Smooth muscle cell (in vitro differentiated cells): ENCODE results near the gene DTX3L. TPM values are rescaled to one million over a fixed set of nuclear protein-coding genes. Genes with fewer than 3 reads are reported as not detected.

Experiments
- DNase-seq: peaks from one replicate; lab custom pipeline; 2025; ENCODE audit not compliant: unreplicated experiment; lab: John Stamatoyannopoulos, UW
- H2AFZ ChIP-seq: fragments of 200-600 bp; sonication (generic); 2 replicates; pipeline ENCODE4 v1.6.0; 2016; ENCODE audit warnings: antibody characterized with exemption, low read depth, mild to moderate bottlenecking
- H3F3A ChIP-seq: fragments of 200-600 bp; sonication (generic); 2 replicates; pipeline ENCODE4 v1.6.0; 2017; ENCODE audit warnings: antibody characterized with exemption, low read depth
- H3K27ac ChIP-seq: fragments of 200-600 bp; sonication (generic); 2 replicates; pipeline ENCODE4 v1.5.1; 2016; ENCODE audit warnings: low read depth, mild to moderate bottlenecking
- H3K27me3 ChIP-seq: fragments of 200-600 bp; sonication (generic); 2 replicates; pipeline ENCODE4 v1.6.1; 2016; ENCODE audit warnings: low read depth, mild to moderate bottlenecking
- H3K36me3 ChIP-seq: fragments of 200-600 bp; sonication (generic); 2 replicates; pipeline ENCODE4 v1.5.1; 2016; ENCODE audit warnings: low read depth
- H3K4me1 ChIP-seq: fragments of 200-600 bp; sonication (generic); 2 replicates; pipeline ENCODE4 v1.5.1; 2016; ENCODE audit warnings: low read depth
- H3K4me2 ChIP-seq: fragments of 200-600 bp; sonication (generic); 2 replicates; pipeline ENCODE4 v1.6.0; 2016; ENCODE audit warnings: mild to moderate bottlenecking
- H3K4me3 ChIP-seq: fragments of 200-600 bp; sonication (generic); 2 replicates; pipeline ENCODE4 v1.5.1; 2016; ENCODE audit warnings: mild to moderate bottlenecking
- H3K79me2 ChIP-seq: fragments of 200-600 bp; sonication (generic); 2 replicates; pipeline ENCODE4 v1.6.0; 2016; ENCODE audit warnings: low read depth, mild to moderate bottlenecking
- H3K9ac ChIP-seq: fragments of 200-600 bp; sonication (generic); 2 replicates; pipeline ENCODE4 v1.6.0; 2016; ENCODE audit warnings: low read depth
- H3K9me3 ChIP-seq: fragments of 200-600 bp; sonication (generic); replicated peaks from 2 replicates; pipeline ENCODE4 v1.5.1; 2016; ENCODE audit warnings: low read depth
- H4K20me1 ChIP-seq: fragments of 200-600 bp; sonication (generic); 2 replicates; pipeline ENCODE4 v1.6.0; 2016; ENCODE audit warnings: low read depth
- CTCF ChIP-seq: fragments of 200-600 bp; sonication (generic); IDR thresholded peaks from 2 replicates; pipeline ENCODE4 v1.5.1; 2017; ENCODE audit warnings: borderline replicate concordance, mild to moderate bottlenecking, antibody characterized with exemption; ENCODE audit not compliant: insufficient read depth, poor library complexity, severe bottlenecking
- WGBS: methylation state at CpG from one replicate; pipeline ENCODE4 v1.1.7; 2016; ENCODE audit warnings: low lambda C conversion rate; 5-methylcytosine and 5-hydroxymethylcytosine counted together
- polyA plus RNA-seq: library from polyadenylated mRNA; unstranded; fragments of >200 nt; fragmentation: Nextera tagmentation; extraction: Ambion mirVana; gene quantifications from 2 replicates; pipeline ENCODE4 v1.2.1, GENCODE V29; 2016
- total RNA-seq: library from RNA; depleted of rRNA; stranded (reverse); fragments of >200 nt; gene quantifications from 2 replicates; pipeline ENCODE4 v1.2.3, GENCODE V29; 2014

The DTX3L gene
- total and polyA plus RNA-seq, 2 experiments from 2014 or later = 2.2 to 6.4 TPM

GRCh38 chr3:122619040-122619439, 54.9 kb downstream of the DTX3L start:
- Histone ChIP-seq H3K27me3 (no peaks in the 10 kb centered on the region), H3K79me2 (no peaks in the 10 kb centered on the region), H3K4me1 (peaks cover 8% of the 10 kb centered on the region), H3K27ac (no peak overlapping the region), H3K4me3 (no peak overlapping the region), H3K9me3 (no peaks in the 10 kb centered on the region), H2AFZ (no peak overlapping the region), H3K36me3 (no peaks in the 10 kb centered on the region), H4K20me1 (no peaks in the 10 kb centered on the region), H3F3A (no peaks in the 10 kb centered on the region), H3K9ac (no peak overlapping the region), H3K4me2 (no peak overlapping the region)
- no peak for TF ChIP-seq CTCF
- DNase-seq = no peak
- 53% methylated on average over 4 of the region's 4 CpGs for WGBS

GRCh38 chr3:122620399-122620798, 56.3 kb downstream of the DTX3L start:
- H3K27me3 ChIP-seq = no peaks in the 10 kb centered on the region
- no peak for TF ChIP-seq CTCF
- H3K4me2 ChIP-seq = no peak overlapping the region
- H3K27ac ChIP-seq = no peak overlapping the region
- no peak overlapping the region for H2AFZ ChIP-seq
- no peak for DNase-seq
- no peak overlapping the region for H3K4me3 ChIP-seq
- H3K36me3 ChIP-seq = no peaks in the 10 kb centered on the region
- H3K9me3 ChIP-seq = no peaks in the 10 kb centered on the region
- peaks cover 5% of the 10 kb centered on the region for H3K4me1 ChIP-seq
- no peaks in the 10 kb centered on the region for H3K79me2 ChIP-seq
- no peak overlapping the region for H3K9ac ChIP-seq
- H3F3A ChIP-seq = no peaks in the 10 kb centered on the region
- H4K20me1 ChIP-seq = no peaks in the 10 kb centered on the region
- WGBS = 93% methylated on average over 3 of the region's 4 CpGs

- Histone ChIP-seq H3F3A (no peaks in the 10 kb centered on the region), H2AFZ (no peak overlapping the region), H3K4me3 (no peak overlapping the region), H3K4me1 (no peaks in the 10 kb centered on the region), H4K20me1 (no peaks in the 10 kb centered on the region), H3K4me2 (no peak overlapping the region), H3K9me3 (no peaks in the 10 kb centered on the region), H3K36me3 (no peaks in the 10 kb centered on the region), H3K27me3 (no peaks in the 10 kb centered on the region), H3K9ac (no peak overlapping the region), H3K27ac (no peak overlapping the region), H3K79me2 (no peaks in the 10 kb centered on the region)
- 88% methylated on average over 3 of the region's 3 CpGs for WGBS
- no peak for TF ChIP-seq CTCF
- DNase-seq = no peak
Measured at GRCh38 chr3:122621112-122621511, 57.0 kb downstream of the DTX3L start.

- Histone ChIP-seq H3K4me3 (no peak overlapping the region), H3K27ac (no peak overlapping the region), H2AFZ (no peak overlapping the region), H3K9ac (no peak overlapping the region), H3F3A (no peaks in the 10 kb centered on the region), H3K79me2 (no peaks in the 10 kb centered on the region), H3K4me2 (no peak overlapping the region), H3K36me3 (no peaks in the 10 kb centered on the region), H3K9me3 (no peaks in the 10 kb centered on the region), H3K27me3 (no peaks in the 10 kb centered on the region), H3K4me1 (no peaks in the 10 kb centered on the region), H4K20me1 (no peaks in the 10 kb centered on the region)
- 88% methylated on average over 8 of the region's 8 CpGs for WGBS
- no peak for DNase-seq
- TF ChIP-seq CTCF = no peak
Measured at GRCh38 chr3:122623031-122623829, 59.1 kb downstream of the DTX3L start.
